ENCODE data around the gene PLAAT5. TPM values are rescaled to one million over a fixed set of nuclear protein-coding genes. Genes with fewer than 3 reads are reported as not detected.

Gene PLAAT5
- polyA plus RNA-seq, 1 experiment = not detected

- Histone ChIP-seq H3K4me3 (ENCODE audit: low read depth, low read length) (no peak overlapping the region), H3K27me3 (ENCODE audit: control insufficient read depth, insufficient read depth, low read length) (no peaks in the 10 kb centered on the region), H3K27ac (ENCODE audit: low read depth, low read length) (no peak overlapping the region), H3K9me3 (ENCODE audit: control insufficient read depth, insufficient read depth, low read length) (no peaks in the 10 kb centered on the region)
- ChIA-PET CTCF (no interaction called here), POLR2A (no interaction called here)
- TF ChIP-seq CTCF (IDR thresholded peaks at IDR 0.05; ENCODE audit: low read depth, low read length) = no peak
- DNase-seq (ENCODE audit: low read depth, low spot score) = no peak
Measured at GRCh38 chr11:63476618-63477017, 14.3 kb downstream of the PLAAT5 start.

- no peak for TF ChIP-seq CTCF (IDR thresholded peaks at IDR 0.05; ENCODE audit: low read depth, low read length)
- Histone ChIP-seq H3K4me3 (ENCODE audit: low read depth, low read length) (no peak overlapping the region), H3K27ac (ENCODE audit: low read depth, low read length) (no peak overlapping the region), H3K9me3 (ENCODE audit: control insufficient read depth, insufficient read depth, low read length) (no peaks in the 10 kb centered on the region), H3K27me3 (ENCODE audit: control insufficient read depth, insufficient read depth, low read length) (no peaks in the 10 kb centered on the region)
- no peak for DNase-seq (ENCODE audit: low read depth, low spot score)
- ChIA-PET POLR2A (no interaction called here), CTCF (no interaction called here)
Measured at GRCh38 chr11:63472372-63472771, 18.6 kb downstream of the PLAAT5 start.

- ChIA-PET CTCF (no interaction called here), POLR2A (no interaction called here)
- DNase-seq (ENCODE audit: low read depth, low spot score) = no peak
- no peaks in the 10 kb centered on the region for H3K9me3 ChIP-seq (ENCODE audit: control insufficient read depth, insufficient read depth, low read length)
- H3K27me3 ChIP-seq (ENCODE audit: control insufficient read depth, insufficient read depth, low read length) = peaks cover 2% of the 10 kb centered on the region
- TF ChIP-seq CTCF (IDR thresholded peaks at IDR 0.05; ENCODE audit: low read depth, low read length) = no peak
- H3K4me3 ChIP-seq (ENCODE audit: low read depth, low read length) = no peak overlapping the region
- H3K27ac ChIP-seq (ENCODE audit: low read depth, low read length) = no peak overlapping the region
Measured at GRCh38 chr11:63470311-63470710, 20.7 kb downstream of the PLAAT5 start.

- Histone ChIP-seq H3K27me3 (ENCODE audit: control insufficient read depth, insufficient read depth, low read length) (peaks cover 4% of the 10 kb centered on the region), H3K9me3 (ENCODE audit: control insufficient read depth, insufficient read depth, low read length) (no peaks in the 10 kb centered on the region), H3K4me3 (ENCODE audit: low read depth, low read length) (no peak overlapping the region), H3K27ac (ENCODE audit: low read depth, low read length) (no peak overlapping the region)
- DNase-seq (ENCODE audit: low read depth, low spot score) = no peak
- ChIA-PET CTCF (no interaction called here), POLR2A (no interaction called here)
- no peak for TF ChIP-seq CTCF (IDR thresholded peaks at IDR 0.05; ENCODE audit: low read depth, low read length)
Measured at GRCh38 chr11:63462137-63462536, 28.8 kb downstream of the PLAAT5 start.

- ChIA-PET CTCF (no interaction called here), POLR2A (no interaction called here)
- TF ChIP-seq CTCF (IDR thresholded peaks at IDR 0.05; ENCODE audit: low read depth, low read length) = no peak
- peaks cover 2% of the 10 kb centered on the region for H3K27me3 ChIP-seq (ENCODE audit: control insufficient read depth, insufficient read depth, low read length)
- H3K4me3 ChIP-seq (ENCODE audit: low read depth, low read length) = no peak overlapping the region
- H3K9me3 ChIP-seq (ENCODE audit: control insufficient read depth, insufficient read depth, low read length) = no peaks in the 10 kb centered on the region
- no peak overlapping the region for H3K27ac ChIP-seq (ENCODE audit: low read depth, low read length)
- DNase-seq (ENCODE audit: low read depth, low spot score) = no peak
Measured at GRCh38 chr11:63459586-63459985, 31.4 kb downstream of the PLAAT5 start.
